Activated T-cell treated with anti-CD3 and anti-CD28 coated beads for 4 hours (primary cell): ENCODE results near the gene FUBP1.
A peak's percentile ranks its signal among the peaks of the same experiment; 100 is the strongest.
"Not testable (repeated sequence)": the region's sequence is repeated elsewhere in the genome, so short reads cannot be mapped to it uniquely, and the experiment has no call there.

Experiments
- DNase-seq: peaks from one replicate; pipeline ENCODE4 v3.0.0-alpha.2; 2020

Gene FUBP1

DNA sequence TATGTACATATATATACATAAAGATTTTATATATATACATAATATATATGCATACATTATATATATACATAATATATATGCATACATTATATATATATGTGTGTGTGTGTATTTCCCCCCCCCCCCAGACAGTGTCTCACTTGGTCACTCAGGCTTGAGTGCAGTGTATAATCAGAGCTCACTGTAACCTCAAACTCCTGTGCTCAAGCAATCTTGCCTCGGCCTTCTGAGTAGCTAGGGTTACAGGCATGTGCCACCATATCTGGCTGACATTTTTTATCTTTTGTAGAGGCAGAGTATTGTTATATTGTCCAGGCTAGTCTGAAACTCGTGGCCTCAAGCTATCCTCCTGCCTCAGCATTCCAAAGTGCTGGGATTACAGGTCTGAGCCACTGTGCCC, 9.0 kb upstream of the FUBP1 start:
- no peak for DNase-seq

DNA sequence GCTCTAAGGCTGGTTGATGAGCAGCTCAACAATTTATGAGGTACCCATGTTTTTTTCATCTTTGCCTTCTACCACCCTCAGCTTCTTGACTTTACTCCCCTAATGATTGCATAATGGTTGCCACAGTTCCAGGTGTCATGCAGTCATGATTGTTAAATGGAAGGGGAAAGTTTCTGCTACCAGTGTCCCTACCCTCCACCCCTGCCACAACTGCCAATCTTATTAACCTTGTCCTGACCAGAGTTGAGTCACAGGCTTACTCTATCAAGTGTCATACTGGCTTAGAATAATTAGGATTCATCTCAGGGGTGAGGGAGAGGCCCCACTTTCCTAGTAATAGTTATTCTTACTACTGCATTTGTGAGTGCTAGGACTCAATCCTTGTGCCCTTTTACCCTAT, 7.9 kb upstream of the FUBP1 start:
- no peak for DNase-seq

DNA sequence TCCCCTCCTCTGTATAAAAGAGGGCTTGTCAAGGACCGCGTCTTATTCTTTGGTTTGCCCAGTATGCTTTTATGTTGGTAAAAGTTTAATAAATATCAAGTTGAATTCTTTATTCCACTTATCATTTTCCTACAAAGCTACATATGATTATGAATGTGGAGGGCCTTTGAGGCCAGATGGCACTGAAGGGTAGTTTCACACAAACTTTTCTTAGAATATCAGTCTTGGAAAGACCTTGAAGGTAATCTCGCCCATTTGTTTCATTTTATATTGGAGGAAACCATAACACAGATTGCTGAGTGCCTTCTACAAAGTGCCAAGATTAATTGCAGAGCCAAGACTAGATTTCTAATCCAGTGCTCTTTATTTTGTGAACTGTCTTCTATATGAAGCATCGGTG, 5.8 kb upstream of the FUBP1 start:
- no peak for DNase-seq

DNA sequence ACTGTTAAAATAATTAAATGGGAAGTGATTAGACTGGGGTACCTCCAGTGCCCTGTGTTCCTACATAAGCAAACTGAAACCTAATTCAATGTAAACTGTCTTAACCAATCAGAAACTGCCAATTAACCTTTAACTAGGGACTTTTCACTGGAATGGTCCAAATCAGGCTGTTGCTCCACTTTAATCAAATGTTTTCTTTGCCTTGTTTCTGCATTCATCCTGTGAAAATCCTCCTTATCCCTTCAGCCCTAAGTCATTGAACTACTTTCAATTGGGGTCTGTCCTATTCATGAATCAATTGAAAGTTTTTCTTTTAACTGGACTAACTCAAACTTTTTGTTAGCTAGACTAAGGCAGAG, 5.1 kb upstream of the FUBP1 start:
- no peak for DNase-seq

DNA sequence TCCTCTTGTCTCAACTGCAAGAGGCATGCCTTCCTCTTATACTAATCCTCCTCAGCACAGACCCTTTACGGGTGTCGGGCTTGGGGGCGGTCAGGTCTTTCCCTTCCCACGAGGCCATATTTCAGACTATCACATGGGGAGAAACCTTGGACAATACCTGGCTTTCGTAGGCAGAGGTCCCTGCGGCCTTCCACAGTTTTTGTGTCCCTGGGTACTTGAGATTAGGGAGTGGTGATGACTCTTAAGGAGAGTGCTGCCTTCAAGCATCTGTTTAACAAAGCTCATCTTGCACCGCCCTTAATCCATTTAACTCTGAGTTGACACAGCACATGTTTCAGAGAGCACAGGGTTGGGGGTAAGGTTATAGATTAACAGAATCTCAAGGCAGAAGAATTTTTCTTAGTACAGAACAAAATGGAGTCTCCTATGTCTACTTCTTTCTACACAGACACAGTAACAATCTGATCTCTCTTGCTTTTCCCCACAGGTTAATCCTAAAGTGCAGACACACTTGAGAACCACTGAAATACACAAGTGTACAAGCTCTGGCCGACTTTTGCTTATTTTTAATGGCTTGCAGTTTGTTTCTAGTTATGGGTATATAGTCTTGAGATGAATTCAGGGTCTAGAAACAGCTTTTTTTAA, 4.6 kb upstream of the FUBP1 start:
- DNase-seq: not testable (repeated sequence)

DNA sequence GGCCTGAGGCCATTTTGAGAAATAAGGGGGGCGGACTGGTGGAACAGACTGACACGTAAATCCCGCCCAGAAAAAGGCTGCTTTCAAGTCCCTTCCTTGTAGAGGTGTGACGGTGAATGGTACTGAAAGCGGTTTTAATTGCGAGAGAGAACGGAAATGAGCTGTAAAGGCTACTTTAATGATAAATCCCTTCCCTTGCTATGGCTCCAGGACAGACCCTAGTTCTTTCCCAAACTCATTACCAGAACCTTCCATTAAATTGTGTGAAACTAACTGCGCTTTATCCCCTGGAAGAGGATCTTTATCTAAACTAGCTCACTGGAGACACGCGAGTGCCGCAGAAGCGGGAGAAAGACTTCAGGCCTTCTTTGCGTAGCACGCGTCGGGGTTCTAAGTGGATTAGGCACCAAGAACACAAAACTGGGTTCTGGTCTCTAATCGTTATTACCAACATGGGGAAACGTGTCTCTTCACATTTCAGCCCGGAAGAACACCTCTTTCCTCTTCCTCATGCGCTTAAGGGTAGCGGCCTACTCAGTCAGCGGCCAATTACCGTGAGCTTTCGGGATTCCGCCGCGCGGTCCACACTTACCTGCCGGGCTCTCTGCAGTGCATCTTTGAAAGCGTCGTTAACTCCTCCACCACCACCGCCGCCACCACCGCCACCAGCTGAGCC, 441 bp downstream of the FUBP1 start:
- DNase-seq: peak; percentile 61

DNA sequence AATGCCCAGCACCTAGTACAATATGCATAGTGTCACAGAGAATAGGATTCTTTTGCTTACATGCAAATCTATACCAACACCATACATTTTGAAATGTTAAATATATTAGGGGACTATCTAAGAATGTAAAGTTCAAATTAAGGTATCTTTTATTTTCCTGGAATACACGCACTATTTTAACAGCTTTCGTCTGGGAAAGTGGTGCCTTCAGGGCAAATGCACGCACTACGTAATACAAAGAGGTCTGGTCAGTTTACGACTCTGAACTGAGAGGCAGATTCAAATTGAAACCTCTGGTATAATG, 931 bp downstream of the FUBP1 start:
- no peak for DNase-seq

DNA sequence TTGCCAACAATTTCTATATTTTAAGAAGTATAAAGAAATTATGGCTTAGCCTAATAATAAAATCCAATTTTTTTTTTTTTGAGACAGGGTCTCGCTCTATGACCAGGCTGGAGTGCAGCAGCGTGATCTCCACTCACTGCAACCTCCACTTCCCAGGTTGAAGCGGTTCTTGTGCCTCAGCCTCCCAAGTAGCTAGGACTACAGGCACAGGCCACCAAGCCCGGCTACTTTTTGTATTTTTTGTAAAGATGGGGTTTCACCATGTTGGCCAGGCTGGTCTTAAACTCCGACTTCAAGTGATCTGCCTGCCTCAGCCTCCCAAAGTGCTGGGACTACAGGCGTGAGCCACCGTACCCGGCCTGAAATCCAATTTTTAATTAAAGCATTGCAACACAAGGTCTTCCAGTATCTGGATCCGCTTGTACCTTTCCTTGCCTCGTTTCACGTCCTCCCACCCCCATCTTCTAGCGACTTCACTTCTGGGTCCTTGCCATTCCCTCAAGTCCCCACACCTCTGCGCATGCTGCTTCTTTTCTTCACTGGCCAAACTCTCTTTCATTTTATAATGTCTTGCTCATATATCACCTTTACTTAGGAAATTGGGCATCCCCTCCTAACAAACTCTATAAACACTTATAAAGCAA, 2.3 kb downstream of the FUBP1 start:
- DNase-seq: no peak

DNA sequence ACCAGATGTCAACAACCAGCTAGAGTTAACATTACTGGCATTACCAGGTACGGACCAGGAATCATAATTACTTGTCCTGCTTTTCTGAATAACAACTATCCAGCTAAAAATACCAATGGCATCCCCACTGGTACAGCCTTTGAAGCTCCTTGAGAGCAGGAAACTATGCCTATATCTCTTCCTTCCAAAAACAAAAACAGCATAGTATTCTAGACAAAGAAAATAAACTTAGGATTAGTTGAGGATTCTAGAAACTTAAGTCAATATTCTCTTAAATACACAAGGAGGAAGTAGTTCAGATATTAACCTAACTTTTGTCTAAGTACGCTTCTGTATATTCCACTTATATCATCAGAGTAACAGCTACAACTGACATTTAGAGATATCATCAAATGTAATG, 3.0 kb downstream of the FUBP1 start:
- no peak for DNase-seq

DNA sequence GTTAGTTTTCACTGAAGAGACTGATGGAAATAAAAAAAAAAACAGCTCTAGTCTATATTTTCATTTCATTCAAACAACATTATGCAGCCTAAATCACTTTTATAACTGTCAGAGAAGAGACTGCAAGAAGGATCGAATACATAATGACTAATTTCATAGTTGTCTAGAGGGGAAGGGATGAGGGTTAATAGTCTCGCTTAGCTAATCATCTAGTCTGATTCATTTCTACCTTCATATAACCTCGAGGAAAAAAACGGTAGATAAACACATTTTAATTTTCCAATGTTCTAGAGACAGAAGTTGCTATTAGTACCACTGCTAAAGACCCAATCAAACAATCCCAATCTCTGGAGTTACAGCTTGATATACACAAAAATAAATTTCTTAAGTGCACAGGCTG, 3.5 kb downstream of the FUBP1 start:
- no peak for DNase-seq

DNA sequence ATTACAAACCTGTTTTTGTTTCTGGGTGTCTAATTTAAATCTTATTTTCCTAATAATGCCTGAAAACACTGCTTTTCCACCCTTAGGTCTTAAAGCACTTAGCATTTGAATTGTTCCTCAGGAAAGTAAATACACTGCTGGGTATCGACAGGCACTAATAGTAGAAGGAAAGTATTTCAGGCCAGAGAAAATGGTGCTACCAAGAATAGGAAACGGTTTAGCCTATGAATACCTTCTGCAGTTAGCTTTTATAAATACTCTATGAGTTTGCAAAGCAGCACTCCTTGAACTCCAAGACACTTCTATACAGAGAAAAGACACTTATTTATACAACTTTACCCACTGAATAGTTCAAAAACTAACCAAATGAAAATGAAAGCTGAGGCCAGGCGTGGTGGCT, 6.8 kb downstream of the FUBP1 start:
- DNase-seq: no peak

DNA sequence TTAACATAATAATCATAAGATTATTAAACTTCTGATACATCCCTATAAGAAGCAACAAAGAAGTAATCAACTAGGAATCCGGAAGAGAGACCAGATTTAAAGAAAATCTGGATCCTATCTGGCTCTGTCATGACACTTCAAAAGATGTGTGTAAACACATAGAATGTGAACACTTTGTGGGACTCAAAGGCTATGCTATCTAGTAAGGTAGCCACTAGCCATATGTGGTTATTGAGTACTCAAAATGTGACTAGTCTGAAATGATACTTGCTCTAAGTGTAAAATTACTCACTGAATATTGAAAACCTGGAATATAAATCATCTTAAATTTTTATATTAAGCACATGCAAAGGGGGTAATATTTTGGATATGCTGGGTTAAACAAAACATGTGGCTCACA, 8.7 kb downstream of the FUBP1 start:
- DNase-seq: no peak

DNA sequence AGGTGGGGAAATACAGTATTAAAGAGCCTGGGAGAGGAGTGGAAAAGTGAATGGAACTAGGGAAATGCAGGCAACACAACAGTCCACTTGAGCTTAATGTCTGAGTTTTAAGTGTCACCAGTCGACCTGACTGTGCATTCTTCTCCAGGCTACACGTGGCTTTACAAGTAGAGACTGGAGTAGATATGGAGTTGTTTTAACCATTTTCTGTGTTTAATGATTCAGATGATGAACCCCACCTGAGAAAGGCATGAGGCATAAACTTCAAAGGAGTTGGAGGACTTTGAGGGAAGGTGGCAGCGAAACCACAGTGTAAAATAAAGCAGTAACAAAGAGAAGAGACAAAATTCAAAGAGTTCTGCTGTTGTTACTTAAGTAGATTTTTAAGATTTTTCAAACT, 12.6 kb downstream of the FUBP1 start:
- no peak for DNase-seq

DNA sequence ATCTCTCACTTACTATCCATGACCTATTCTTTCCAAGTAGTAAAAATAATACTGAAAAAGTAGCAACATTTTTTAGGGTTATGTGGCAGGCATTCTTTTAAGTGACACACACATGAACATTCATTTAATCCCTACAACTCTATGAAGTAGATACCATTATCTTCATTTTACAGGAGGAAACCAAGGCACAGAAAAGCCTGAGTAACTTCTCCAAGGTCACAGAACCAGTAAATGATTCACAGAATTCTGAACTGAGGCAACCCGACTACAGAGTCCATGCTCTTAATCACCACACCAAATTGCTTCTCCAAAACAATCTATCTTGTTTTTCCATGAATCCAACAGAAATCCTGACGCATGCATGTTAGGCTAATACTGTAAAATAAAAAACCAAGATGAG, 17.5 kb downstream of the FUBP1 start:
- DNase-seq: no peak

DNA sequence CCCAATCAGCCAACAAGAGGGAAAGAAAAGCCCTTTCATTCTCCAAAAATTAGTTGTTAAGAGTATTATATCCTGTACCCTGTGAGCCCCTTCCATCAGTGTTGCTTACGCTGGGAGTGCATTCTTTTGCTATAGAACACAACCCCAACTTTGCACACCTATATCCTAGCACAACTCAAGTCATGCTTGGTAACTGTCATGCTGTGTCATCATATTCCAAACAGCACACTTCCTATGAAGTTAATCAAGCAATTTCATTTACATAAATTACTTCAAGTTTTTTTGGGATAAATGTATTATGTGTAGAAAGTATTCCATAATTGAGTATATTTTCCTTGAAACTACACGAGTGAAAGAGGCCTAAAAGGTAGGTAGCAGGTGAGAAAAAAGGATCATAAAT, 20.0 kb downstream of the FUBP1 start:
- DNase-seq: no peak

DNA sequence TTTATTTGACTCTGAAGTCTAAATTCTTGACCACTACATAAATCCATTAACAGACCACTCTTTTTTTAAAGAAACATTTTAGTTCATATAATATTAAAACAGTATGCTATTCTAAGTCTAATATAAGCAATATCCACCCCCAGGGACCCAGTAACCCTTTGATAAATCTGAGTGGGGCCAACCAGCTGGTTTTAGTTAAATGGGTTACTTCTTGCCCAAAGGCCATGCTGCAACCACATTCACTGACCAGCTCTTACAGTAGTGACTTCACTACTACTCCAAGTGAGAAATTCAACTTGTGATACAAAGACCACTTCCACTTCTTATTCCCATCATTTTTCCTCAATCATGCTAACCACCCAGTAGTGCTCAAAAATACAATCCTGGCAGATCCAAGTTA, 20.5 kb downstream of the FUBP1 start:
- no peak for DNase-seq

DNA sequence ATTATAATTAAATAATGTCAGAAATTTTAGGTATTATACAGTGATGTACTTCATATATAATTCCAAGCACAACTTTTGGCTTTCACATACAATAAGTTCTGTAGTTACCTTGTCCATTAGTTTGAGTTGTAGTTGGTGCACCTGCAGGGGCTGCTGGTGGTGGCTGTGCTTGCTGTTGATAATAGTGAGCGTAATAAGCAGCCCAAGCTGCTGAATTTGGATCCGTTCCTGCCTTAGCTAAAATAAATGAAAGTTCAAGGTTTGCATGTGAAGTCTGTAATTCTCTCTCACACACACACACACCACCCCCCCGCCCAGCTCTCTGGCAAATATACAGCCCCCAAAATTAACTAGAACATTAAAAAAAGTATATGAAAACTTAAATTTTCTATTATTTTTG, 22.4 kb downstream of the FUBP1 start:
- no peak for DNase-seq

DNA sequence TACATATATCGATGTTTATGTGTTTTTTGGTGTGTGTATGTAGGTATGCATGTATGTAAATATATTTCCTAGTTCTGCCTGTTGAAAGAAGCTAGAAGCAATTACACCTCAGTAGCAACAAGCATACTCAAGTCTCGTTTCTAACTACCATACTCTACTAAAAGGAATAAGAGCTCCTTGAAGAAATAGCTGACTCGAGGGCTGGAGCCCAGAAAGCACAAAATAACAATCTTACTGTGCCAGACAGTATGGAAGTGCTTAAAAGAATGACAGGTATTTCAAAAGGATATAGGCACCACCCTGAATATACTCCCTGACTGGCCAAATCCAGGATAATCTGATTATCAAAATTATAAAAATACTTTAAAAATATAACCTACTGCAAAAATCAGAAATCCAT, 23.2 kb downstream of the FUBP1 start:
- no peak for DNase-seq

DNA sequence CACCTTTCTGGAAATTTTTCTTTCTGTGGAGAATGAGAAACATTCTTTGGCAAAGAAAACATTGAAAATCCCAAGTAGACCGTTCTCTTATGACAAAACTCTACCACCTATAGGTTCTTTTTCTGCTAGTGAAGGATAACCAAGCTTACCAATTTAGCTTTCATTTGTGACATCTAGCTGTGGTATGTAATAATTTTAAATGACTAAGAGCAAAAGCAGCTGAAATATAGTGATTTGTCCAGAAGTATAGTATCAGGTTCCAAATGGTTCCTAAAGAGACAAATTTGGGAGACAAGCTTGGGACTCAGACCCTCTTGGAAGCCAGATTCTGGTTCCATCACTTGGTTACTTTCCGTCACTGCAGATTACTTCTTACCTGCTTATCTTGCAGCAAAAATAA, 24.4 kb downstream of the FUBP1 start:
- DNase-seq: no peak

DNA sequence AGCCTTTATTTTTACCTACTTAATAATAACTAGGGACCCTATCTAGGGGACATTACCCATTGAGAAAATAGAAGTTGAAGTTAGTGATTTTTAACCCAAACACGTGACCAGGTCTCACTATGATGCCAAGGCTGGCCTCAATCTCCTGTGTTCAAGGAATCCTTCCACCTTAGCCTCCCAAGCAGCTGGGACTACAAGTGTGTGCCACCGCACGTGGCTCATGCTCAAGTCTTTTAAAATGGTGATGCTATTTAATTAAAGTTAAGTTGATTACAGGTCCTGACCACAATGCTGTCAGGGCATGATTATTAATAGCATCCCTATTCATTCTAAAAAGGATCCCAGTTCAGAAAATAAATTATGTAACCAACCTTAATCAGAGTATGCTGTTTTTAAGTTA, 25.0 kb downstream of the FUBP1 start:
- DNase-seq: no peak

DNA sequence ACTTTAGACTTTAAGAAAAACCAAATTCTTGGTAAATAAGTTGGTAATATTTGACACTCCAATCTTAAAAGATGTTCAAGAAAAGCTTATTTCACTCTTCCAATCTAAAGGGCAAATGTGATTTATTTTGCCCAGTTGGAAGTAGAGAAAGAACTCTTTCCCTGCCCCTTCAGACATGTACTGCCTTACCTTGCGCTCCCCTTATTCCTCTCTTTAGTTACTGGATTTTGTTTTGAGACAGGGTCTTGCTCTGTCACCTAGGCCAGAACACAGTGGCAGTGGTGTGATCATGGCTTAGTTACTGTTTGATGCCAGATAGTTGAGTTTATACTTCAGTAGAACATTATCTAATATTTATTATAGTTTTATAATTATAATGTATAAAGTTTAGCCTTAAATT, 27.5 kb downstream of the FUBP1 start:
- DNase-seq: no peak

DNA sequence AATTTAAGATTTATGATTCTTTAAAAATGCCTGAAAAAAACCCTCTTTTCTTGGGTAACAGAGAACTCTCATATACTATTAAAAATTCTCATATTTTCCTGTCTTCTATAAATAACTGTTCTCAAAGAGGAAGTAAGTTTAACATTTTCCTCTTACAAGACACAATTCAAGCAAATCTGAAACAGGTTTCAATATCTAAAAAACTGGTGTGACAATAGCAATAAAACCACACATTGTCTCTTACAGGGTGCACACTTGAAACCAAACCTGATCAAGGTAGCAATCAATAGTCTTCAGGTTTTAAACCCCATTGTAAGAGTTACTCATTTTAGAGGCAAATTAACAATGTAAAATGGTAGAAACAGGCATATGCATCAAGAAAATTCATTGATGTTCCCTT, 28.0 kb downstream of the FUBP1 start:
- DNase-seq: no peak

DNA sequence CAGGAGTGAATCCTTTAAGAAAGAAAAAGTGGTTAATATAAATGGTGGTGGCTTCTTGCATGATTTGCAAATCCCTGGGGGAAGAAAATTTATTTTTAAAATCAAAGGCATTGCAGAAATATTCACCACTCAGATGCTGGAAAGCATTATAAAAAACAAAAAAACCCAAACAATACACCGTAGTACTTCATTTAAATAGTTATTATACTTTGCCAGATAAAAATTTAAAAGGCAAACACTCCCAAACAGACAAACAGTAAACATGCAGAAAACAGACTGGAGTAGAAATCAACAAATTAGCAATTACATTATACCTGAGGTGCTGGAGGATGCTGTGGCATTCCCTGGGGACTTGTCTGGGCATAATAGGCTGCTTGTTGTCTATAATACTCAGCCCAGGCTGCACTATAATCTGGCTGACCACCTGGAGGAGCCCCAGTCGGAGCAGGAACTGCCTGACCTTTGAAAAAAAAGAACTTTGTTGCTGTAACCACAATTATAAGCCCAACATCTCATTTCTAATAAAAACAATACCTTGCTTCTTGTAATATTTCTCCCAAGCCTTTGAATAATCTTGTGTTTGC, 29.9 kb downstream of the FUBP1 start:
- no peak for DNase-seq

DNA sequence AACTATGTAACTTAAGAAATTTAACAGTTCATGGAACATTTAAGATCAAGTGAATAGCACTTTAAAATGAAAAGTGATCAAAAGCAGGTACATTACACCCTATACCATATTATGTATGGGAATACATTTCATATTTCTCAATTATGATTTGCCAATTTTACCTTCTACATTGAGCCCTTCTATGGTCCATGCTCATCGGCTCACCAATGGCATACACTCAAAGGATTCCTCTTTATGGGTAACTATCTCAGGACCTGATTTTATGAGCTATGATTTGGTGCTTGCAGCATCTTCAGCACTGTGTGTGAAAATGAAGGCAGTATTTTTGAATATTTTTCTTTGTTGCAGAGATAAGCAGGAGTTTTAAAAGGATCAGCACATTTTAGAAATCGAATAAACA, 33.5 kb downstream of the FUBP1 start:
- DNase-seq: no peak
